MM.1S (cell line): ENCODE results near the gene ZNF804A.

Source experiments
- EZH2 ChIP-seq: fragments of 300-600 bp; sonication (generic); optimal IDR thresholded peaks from 2 replicates; pipeline ENCODE3; 2017; ENCODE audit warnings: low read depth, mild to moderate bottlenecking, antibody characterized with exemption, low read length, mixed read lengths
- EZH2phosphoT487 ChIP-seq: fragments of 300-600 bp; sonication (generic); IDR thresholded peaks from 2 replicates; pipeline ENCODE4 v1.6.1; 2018; ENCODE audit warnings: antibody characterized with exemption, low read length
- TF ChIP-seq, protein P1 (sequence below): fragments of 300-600 bp; sonication (generic); IDR thresholded peaks from 2 replicates; pipeline ENCODE4 v1.5.1; 2016; ENCODE audit warnings: antibody characterized with exemption, low read length, mixed read lengths

DNA sequence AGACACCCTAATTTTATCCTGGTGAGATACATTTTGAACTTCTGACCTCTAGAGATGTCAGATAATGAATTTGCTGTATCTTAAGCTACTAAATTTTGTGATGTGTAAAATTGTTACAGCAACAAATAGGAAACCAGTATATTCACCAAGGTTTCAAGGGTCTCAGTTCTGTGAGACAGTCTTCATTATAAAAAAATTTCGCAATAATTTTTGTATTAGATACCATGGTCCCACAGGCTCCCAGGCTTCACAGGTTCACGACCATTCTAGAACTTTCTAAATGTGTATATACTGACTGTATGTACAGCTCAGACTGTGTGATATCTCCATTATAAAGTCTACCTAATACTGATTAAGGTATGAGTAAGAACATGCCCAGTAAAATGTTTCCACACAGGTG, 181.4 kb downstream of the ZNF804A start:
- TF ChIP-seq, protein P1, sequence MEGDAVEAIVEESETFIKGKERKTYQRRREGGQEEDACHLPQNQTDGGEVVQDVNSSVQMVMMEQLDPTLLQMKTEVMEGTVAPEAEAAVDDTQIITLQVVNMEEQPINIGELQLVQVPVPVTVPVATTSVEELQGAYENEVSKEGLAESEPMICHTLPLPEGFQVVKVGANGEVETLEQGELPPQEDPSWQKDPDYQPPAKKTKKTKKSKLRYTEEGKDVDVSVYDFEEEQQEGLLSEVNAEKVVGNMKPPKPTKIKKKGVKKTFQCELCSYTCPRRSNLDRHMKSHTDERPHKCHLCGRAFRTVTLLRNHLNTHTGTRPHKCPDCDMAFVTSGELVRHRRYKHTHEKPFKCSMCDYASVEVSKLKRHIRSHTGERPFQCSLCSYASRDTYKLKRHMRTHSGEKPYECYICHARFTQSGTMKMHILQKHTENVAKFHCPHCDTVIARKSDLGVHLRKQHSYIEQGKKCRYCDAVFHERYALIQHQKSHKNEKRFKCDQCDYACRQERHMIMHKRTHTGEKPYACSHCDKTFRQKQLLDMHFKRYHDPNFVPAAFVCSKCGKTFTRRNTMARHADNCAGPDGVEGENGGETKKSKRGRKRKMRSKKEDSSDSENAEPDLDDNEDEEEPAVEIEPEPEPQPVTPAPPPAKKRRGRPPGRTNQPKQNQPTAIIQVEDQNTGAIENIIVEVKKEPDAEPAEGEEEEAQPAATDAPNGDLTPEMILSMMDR: no peak
- TF ChIP-seq EZH2phosphoT487: no peak
- no peak for TF ChIP-seq EZH2
